ENCODE results near the gene GALNTL6.

GALNTL6 gene

GRCh38 chr4:172243551-172243950 is 430.3 kb downstream of the GALNTL6 start:
- DNase-seq: no peak

DNA sequence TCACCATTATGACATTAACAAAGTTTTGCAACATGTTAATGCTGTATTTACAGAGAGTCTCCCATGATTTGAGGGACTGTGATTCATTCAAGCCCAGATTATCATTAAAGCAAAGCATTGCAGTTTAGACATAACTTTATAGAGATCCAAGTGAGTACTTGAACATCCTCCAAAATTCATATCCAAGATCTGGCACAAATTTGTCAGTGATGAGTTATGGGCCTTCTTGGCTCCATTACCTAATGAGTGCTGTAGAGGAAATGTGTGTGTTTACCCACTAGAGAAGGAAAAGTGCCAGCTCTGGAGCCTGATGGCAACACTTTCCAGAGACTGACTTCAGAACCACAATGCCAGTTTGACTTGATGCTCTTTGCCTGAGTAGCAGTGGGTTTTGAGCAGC is 432.3 kb downstream of the GALNTL6 start:
- no peak for DNase-seq

GRCh38 chr4:172253409-172253808 is 440.2 kb downstream of the GALNTL6 start:
- DNase-seq: no peak

DNA sequence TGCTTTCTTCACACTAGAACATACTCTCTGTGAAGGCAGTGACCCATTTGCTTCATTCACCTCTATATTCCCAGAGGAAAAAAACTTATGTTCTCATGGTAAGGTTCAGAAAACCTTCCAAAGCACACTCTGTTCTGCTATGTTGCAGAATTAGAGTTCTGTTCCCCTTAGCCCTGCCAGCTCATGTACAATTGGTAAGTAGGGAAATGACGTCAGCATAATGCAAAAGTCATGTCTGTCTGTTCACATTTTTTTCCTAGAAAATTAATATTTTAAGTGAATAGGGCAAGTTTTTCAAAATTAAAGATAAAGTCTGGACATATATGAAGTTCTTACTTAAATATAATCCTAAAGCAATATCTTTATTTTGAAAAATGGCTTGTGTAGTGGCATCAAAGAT is 443.6 kb downstream of the GALNTL6 start:
- DNase-seq: no peak

GRCh38 chr4:172270397-172270796 is 457.2 kb downstream of the GALNTL6 start:
- no peak for DNase-seq

DNA sequence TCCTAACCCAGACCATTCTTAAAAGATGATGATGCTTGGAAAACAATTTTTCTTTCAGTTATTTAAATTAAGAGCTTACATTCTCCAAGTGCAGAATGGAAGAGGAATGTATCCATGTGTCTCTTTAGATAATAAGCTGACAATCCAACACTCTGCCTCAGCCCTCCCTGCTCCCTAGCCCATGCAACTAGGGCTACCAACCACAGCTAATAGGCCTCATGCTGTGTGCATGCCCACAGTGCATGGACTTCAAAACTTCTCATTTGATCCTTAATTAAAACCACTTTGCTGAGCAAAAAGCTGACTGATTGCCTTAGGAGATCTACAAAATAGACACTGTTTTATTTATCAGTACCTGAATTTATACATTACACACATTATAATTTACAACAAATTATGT is 473.9 kb downstream of the GALNTL6 start:
- DNase-seq: no peak

- no peak for DNase-seq
Observed at GRCh38 chr4:172305698-172306097, 492.5 kb downstream of the GALNTL6 start.

DNA sequence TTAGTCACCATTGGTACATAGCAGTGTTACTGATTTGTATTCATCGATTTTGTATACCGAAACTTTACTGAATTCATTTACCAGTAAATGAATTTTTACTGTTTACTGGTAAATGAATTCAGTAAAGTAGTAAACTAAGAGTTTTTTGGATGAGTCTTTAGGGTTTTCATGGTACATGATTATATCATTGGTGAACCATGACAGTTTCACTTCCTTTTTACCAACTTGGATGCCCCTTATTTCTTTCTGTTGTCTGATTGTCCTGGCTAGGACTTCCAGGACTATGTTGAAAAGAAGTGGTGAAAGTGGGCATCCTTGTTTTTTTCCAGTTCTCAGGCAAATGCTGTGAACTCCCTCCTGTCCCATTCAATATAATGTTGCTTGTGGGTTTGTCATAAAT is 494.9 kb downstream of the GALNTL6 start:
- no peak for DNase-seq

DNA sequence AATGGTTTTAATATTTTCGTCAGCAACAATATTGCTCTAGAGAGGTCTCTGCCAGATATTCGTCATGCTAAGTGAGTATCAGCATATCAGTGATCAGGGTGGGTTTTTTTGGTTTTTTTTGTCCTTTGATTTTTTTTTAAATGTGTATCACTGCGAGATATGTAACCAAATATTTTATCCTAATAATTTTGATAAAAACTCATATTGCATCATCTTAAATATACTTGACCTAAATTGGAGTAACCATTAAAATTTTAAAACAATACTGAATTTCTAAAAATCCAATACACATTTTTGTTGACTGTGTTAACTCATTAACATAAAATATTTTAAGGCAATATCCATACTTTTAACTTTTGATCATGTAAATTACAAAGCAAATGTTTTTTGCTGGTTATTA is 498.5 kb downstream of the GALNTL6 start:
- DNase-seq: no peak

GRCh38 chr4:172323288-172323687 is 510.1 kb downstream of the GALNTL6 start:
- DNase-seq: no peak

DNA sequence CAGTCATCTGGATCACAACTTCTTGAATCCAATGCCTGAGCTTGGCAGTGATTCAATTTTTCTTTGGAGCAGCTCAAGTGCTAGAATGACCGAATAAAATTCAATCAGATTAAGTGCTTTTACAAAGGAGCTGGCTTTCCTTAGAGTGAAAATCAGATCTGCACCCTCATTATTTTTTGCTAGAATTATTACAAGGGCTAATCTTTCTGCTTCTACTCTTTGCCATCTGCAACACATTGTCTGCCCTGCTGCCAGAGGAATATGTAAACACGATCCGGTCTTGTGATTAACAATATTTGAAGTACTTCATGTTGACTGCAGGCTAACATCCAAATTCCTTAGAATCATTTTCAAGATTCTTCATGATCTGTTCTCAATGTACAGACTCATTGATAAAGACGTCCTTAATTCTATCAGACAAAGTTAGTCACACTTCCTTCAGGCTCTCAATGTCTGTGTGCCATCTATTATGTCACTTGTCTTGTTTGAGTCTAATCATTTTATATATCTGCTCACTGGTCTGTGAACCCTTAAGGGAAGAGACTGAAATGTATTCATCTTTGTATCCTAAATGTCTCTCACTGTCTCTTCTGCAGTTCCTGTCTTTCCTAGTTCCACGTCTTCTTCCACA is 531.2 kb downstream of the GALNTL6 start:
- DNase-seq: no peak

DNA sequence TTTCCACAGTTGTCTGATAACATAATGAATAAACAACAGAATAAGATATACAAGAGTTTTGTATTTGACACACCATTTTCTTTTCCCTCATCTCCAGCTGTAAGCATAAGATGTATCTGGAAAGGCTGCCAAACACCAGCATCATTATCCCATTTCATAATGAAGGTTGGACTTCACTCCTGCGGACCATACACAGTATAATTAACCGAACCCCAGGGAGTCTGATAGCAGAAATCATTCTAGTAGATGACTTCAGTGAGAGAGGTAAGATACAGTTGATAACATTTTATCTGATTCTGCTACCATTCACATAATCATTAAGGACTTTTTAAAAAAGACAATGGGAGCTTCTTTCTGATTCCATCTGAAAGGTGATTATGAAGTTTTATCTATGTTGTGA is 535.2 kb downstream of the GALNTL6 start:
- DNase-seq: no peak

DNA sequence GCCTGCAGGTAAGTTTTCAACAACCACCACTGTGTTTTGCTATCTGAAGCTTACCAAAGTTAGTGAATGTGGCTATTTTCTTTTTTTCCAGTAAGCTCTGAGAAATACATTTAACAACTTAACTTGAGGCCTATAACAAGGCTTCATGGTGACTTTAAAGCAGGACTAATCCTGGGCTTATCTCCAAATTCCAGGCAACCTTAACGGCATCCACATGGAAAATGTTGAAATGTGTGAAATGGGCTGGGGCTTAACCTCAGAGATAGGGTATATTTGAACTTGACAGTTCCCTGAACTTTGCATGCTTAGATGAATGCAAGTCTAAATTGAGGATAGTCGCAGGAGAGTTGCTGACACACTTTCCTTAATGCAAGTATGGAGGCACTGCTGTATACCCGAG is 539.2 kb downstream of the GALNTL6 start:
- no peak for DNase-seq

DNA sequence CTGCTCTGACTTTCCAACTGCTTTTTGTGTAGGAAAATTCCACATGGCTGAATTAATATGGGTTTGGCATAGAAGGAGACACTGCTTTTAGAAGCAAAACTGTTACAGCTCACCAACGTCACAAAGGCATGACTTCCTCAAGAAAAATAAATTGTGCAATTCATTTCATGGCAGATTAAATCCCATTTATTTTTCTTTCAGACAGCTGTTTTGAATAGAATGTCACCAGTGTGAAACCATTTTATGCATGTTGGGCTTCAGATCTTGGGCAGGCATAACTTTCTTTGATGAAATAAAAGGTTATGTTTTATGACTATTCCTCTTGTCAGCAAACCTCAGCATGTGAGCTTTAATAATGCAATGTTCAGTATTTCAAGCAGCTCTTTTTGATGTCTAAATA is 542.8 kb downstream of the GALNTL6 start:
- no peak for DNase-seq

DNA sequence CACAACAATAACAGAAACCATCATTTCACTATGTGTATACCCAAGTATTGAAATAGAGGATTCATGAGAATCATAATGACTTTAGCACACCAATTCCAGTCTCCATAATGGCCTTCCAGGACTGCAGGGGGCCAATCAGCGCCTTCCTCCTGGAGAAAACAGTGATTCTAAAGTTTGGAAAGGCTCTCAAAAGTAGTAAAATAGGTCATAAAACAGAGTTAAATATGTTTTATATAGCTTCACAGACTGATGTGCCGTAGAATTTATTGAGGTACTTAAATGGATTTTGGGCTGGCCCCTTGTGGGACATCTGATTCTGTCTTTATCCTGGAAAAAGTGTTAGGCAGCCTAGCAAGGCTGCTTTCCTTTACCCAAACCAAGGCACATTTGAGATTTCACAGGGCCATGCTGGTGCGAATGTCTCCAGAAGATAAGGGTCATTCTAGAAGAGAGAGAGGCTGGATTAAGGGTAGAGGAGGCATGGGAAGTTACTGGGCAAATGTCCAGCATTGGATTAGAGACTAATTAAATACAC is 543.9 kb downstream of the GALNTL6 start:
- DNase-seq: no peak

- DNase-seq: no peak
Observed at GRCh38 chr4:172362569-172362968, 549.4 kb downstream of the GALNTL6 start.

DNA sequence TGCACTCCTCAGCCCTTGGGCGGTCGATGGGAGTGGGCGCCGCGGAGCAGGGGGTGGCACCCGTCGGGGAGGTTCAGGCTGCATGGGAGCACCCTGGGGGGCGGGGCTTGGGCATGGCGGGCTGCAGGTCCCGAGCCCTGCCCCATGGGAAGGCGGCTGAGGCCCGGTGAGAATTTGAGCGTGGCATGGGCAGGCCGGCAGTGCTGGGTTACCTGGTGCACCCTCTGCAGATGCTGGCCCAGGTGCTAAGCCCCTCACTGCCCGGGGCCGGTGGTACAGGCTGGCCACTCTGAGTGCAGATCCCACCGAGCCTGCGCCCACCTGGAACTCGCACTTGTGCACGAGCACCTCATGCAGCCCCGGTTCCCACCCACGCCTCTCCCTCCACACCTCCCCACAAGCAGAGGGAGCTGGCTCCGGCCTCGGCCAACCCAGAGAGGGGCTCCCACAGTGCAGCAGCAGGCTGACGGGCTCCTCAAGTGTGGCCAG is 556.3 kb downstream of the GALNTL6 start:
- DNase-seq: no peak

GRCh38 chr4:172377486-172378140 is 564.4 kb downstream of the GALNTL6 start:
- no peak for DNase-seq

- DNase-seq: no peak
Observed at GRCh38 chr4:172379834-172380233, 566.6 kb downstream of the GALNTL6 start.

DNA sequence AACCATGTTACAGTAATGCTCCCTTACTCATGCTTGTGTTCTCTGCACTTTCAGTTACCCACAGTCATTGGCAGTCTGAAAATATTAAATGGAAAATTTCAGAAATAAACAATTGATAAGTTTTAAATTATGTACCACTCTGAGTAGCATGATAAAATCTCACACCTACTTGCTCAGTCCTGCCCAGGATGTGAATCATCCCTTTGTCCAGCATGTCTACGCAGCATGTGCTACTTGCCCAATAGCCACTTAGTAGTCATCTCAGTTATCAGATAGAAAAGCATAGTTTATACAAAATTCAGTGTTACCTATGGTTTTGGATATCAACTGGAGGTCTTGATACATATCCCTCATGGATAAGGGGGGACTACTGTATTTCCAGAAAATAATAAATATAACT is 577.1 kb downstream of the GALNTL6 start:
- DNase-seq: no peak

- DNase-seq: no peak
Observed at GRCh38 chr4:172392741-172393140, 579.5 kb downstream of the GALNTL6 start.

- DNase-seq: no peak
Observed at GRCh38 chr4:172393220-172393619, 580.0 kb downstream of the GALNTL6 start.

DNA sequence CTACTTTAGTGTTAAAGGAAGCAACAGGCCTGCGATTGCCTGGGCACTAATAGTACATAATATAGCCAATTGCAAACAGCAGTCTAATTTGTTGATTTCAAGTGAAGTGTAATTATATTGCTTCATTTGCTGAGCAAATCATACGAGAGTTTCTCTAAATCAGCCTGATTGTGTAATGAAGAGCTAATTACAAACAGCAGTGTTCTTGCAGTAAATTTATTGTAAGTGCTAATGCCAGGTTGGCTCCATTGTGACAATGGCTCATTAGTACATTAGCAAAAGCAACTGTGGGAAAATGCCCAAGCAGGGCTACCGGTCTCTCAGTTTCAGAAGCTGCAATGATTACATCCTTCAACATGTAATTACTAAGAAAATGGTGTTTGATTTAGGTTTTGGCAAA is 591.5 kb downstream of the GALNTL6 start:
- no peak for DNase-seq

DNA sequence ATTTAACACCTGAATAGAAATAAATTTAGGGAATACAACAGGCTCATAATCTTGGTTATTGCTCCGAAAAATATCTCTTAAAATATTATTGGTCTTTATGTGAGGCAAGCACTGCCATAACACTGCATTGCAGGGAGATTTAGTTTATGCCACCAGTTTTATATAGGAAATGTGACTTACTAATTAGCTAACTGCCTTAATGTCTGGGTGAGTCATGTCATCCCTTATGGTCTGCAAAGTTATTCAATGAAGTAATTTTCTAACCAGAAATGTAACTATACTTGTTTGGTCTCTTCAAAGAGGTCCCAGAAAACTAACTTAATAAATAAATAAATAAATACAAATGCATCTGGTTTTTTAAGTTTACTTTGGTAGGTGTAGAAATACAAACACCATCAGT is 597.2 kb downstream of the GALNTL6 start:
- DNase-seq: no peak

GRCh38 chr4:172411149-172411548 is 597.9 kb downstream of the GALNTL6 start:
- no peak for DNase-seq
